CD14-positive monocyte (primary cell): Measurements from ENCODE around the gene PWWP2B. TPM values are rescaled to one million over a fixed set of nuclear protein-coding genes. Genes with fewer than 3 reads are reported as not detected.

Experiments used
- DNase-seq, 3 donors: peaks; one replicate each; pipeline ENCODE4 v3.0.0-alpha.2; 2011 to 2022
- H2AFZ ChIP-seq: 2 replicates; pipeline ENCODE4 v1.6.0; 2012; ENCODE audit warnings: mild to moderate bottlenecking, low read depth, low read length, inconsistent platforms; ENCODE audit not compliant: insufficient read depth, poor library complexity, severe bottlenecking
- H3K27ac ChIP-seq, 2 donors: 1 replicate in 1 of 2; 2 replicates in 1 of 2; pipeline ENCODE4 v1.5.1; 2012 to 2013; ENCODE audit warnings: low read length in 2 of 2, control low read depth in 1 of 2, inconsistent platforms in 1 of 2, low read depth in 1 of 2, mild to moderate bottlenecking in 1 of 2
- H3K27me3 ChIP-seq, 2 donors: one replicate each; pipeline versions ENCODE4 v1.6.0 to v1.6.1; 2011 to 2013; ENCODE audit warnings: low read length in 2 of 2; ENCODE audit not compliant: control insufficient read depth in 2 of 2, insufficient read depth in 2 of 2
- H3K36me3 ChIP-seq, 2 donors: replicated peaks in 1 of 2; 1 replicate in 1 of 2; 2 replicates in 1 of 2; pipeline versions ENCODE4 v1.5.1 to v1.6.1; 2012 to 2013; ENCODE audit warnings: low read length in 2 of 2, control low read depth in 1 of 2, inconsistent platforms in 1 of 2, mild to moderate bottlenecking in 1 of 2; ENCODE audit not compliant: insufficient read depth in 2 of 2, control insufficient read depth in 1 of 2
- H3K4me1 ChIP-seq, 2 donors: 1 replicate in 1 of 2; 2 replicates in 1 of 2; pipeline versions ENCODE4 v1.5.1 to v1.6.1; 2012 to 2013; ENCODE audit warnings: low read length in 2 of 2, control low read depth in 1 of 2, inconsistent platforms in 1 of 2, mild to moderate bottlenecking in 1 of 2, moderate library complexity in 1 of 2; ENCODE audit not compliant: insufficient read depth in 2 of 2, control insufficient read depth in 1 of 2
- H3K4me2 ChIP-seq: replicated peaks from 2 replicates; pipeline ENCODE3; 2012; ENCODE audit warnings: low read length, moderate library complexity, mild to moderate bottlenecking; ENCODE audit not compliant: poor library complexity, severe bottlenecking; ENCODE audit errors: extremely low read depth
- H3K4me3 ChIP-seq, 3 experiments: fragments of 200-600 bp in 1 of 3; sonication (generic) in 1 of 3; replicated peaks in 1 of 3; 1 replicate in 2 of 3; 2 replicates in 1 of 3; pipeline ENCODE4 v1.5.1; 2011 to 2013; ENCODE audit warnings: low read length in 3 of 3, mild to moderate bottlenecking in 3 of 3, control low read depth in 2 of 3, low read depth in 2 of 3, inconsistent platforms in 1 of 3, moderate library complexity in 1 of 3
- H3K79me2 ChIP-seq: 2 replicates; pipeline ENCODE4 v1.6.0; 2012; ENCODE audit warnings: mild to moderate bottlenecking, control low read depth, inconsistent platforms, low read length, moderate library complexity; ENCODE audit not compliant: insufficient read depth
- H3K9ac ChIP-seq: 2 replicates; pipeline ENCODE4 v1.6.0; 2017; ENCODE audit warnings: low read length, mild to moderate bottlenecking; ENCODE audit not compliant: insufficient read depth, poor library complexity, severe bottlenecking
- H3K9me3 ChIP-seq, 2 donors: replicated peaks in 1 of 2; 1 replicate in 1 of 2; 2 replicates in 1 of 2; pipeline versions ENCODE4 v1.5.1 to v1.6.1; 2012 to 2013; ENCODE audit warnings: low read length in 2 of 2, control low read depth in 1 of 2; ENCODE audit not compliant: control insufficient read depth in 1 of 2, insufficient read depth in 1 of 2
- H4K20me1 ChIP-seq: 2 replicates; pipeline ENCODE4 v1.6.0; 2012; ENCODE audit warnings: mild to moderate bottlenecking, low read length, control low read depth, moderate library complexity; ENCODE audit not compliant: insufficient read depth
- H3K27ac Mint-ChIP-seq, 7 donors: one replicate each; pipeline ENCODE4 v1.8.0; 2020; ENCODE audit warnings: mild to moderate bottlenecking in 7 of 7, mixed read lengths in 7 of 7, moderate library complexity in 6 of 7, inconsistent platforms in 2 of 7
- H3K27me3 Mint-ChIP-seq, 3 donors: one replicate each; pipeline ENCODE4 v1.8.0; 2021 to 2022; ENCODE audit warnings: low read depth in 3 of 3, mild to moderate bottlenecking in 3 of 3, mixed read lengths in 3 of 3, moderate library complexity in 3 of 3, inconsistent platforms in 1 of 3
- H3K36me3 Mint-ChIP-seq, 2 donors: one replicate each; pipeline ENCODE4 v1.8.0; 2020; ENCODE audit warnings: mixed read lengths in 2 of 2, inconsistent platforms in 1 of 2, mild to moderate bottlenecking in 1 of 2
- H3K4me1 Mint-ChIP-seq: one replicate; pipeline ENCODE4 v1.8.0; 2020; ENCODE audit warnings: mild to moderate bottlenecking, mixed read lengths
- H3K4me3 Mint-ChIP-seq, 2 donors: one replicate each; pipeline ENCODE4 v1.8.0; 2020; ENCODE audit warnings: mild to moderate bottlenecking in 2 of 2, mixed read lengths in 2 of 2, moderate library complexity in 1 of 2
- H3K9me3 Mint-ChIP-seq, 7 donors: one replicate each; pipeline ENCODE4 v1.8.0; 2020 to 2022; ENCODE audit warnings: mixed read lengths in 7 of 7, mild to moderate bottlenecking in 6 of 7, moderate library complexity in 6 of 7, inconsistent platforms in 2 of 7
- CTCF ChIP-seq: fragments of 200-600 bp; IDR thresholded peaks from one replicate; pipeline ENCODE4 v1.8.0; 2022; ENCODE audit warnings: antibody characterized with exemption, mild to moderate bottlenecking
- WGBS: methylation state at CpG from one replicate; pipeline ENCODE4 v1.1.5; 2013; ENCODE audit warnings: missing lambda C conversion rate; ENCODE audit not compliant: insufficient coverage; 5-methylcytosine and 5-hydroxymethylcytosine counted together
- intact Hi-C, 2 donors: fragments of 100-400 bp; cut with micrococcal nuclease; formaldehyde crosslinking; loops; one replicate each; pipeline versions ENCODE4 v1.15.0 to v1.15.1; 2023
- polyA plus RNA-seq, 3 donors: library from polyadenylated mRNA; depleted of rRNA in 1 of 3; unstranded in 2 of 3; stranded (reverse) in 1 of 3; fragments of 300-500 nt in 2 of 3; fragments of >200 nt in 1 of 3; fragmentation: Illumina TruSeq in 2 of 3; gene quantifications; 1 replicate in 2 of 3; 2 replicates in 1 of 3; pipeline ENCODE4 v1.2.3, GENCODE V29; 2012 to 2021

Gene PWWP2B
- polyA plus RNA-seq, 3 donors, result 2.4 to 6.9 (median 2.7) TPM

- 0% methylated on average over 5 of the region's 7 CpGs for WGBS
- Histone ChIP-seq H3K36me3 (no peaks in the 10 kb centered on the region), H3K27ac (peak overlapping the region; percentile 49 to 87), H2AFZ (peak overlapping the region; percentile 21), H3K9ac (no peak overlapping the region), H3K79me2 (no peaks in the 10 kb centered on the region), H3K4me1 (peaks cover 64 to 69% of the 10 kb centered on the region in 2 donors), H4K20me1 (no peaks in the 10 kb centered on the region), H3K27me3 (no peaks in the 10 kb centered on the region), H3K9me3 (no peaks in the 10 kb centered on the region), H3K4me2 (peak overlapping the region; percentile 42), H3K4me3 (peak overlapping the region in 1 of 3 experiments; percentile 8)
- TF ChIP-seq CTCF, result no peak
- intact Hi-C loops, result loop anchor here (5.0 kb wide), 2 partner anchors 33 to 48 kb away; partner anchors contain the start of gene PWWP2B (in 1 of the 2)
- Mint-ChIP-seq H3K27me3 (peaks cover 0 to 2% (median 0%) of the 10 kb centered on the region in 3 donors), H3K36me3 (no peaks in the 10 kb centered on the region), H3K4me1 (peaks cover 50% of the 10 kb centered on the region), H3K27ac (peak overlapping the region in 5 of 7 donors; percentile 46 to 87 (median 75)), H3K4me3 (peak overlapping the region in 1 of 2 donors; percentile 51), H3K9me3 (no peaks in the 10 kb centered on the region)
- no peak for DNase-seq
These were observed 47.9 kb downstream of the PWWP2B start for GRCh38 chr10:132444877-132445351.

- H3K9me3 ChIP-seq, result no peaks in the 10 kb centered on the region
- no peaks in the 10 kb centered on the region for H3K27me3 ChIP-seq
- no peaks in the 10 kb centered on the region for H4K20me1 ChIP-seq
- WGBS, result 58% methylated on average over 16 of the region's 22 CpGs
- peak overlapping the region; percentile 71 to 88 (median 77) for H3K27ac Mint-ChIP-seq
- H3K4me1 ChIP-seq, result peaks cover 68 to 72% of the 10 kb centered on the region in 2 donors
- no peak overlapping the region for H3K9ac ChIP-seq
- intact Hi-C loops, result loop anchor here (2.0 to 5.0 kb wide), 3 partner anchors 25 to 48 kb away; partner anchors contain the start of gene PWWP2B (in 1 of the 2)
- H3K4me3 Mint-ChIP-seq, result peak overlapping the region; percentile 10 to 51
- H3K4me2 ChIP-seq, result no peak overlapping the region
- no peaks in the 10 kb centered on the region for H3K36me3 Mint-ChIP-seq
- peak overlapping the region; percentile 79 to 87 for H3K27ac ChIP-seq
- TF ChIP-seq CTCF, result no peak
- DNase-seq, result peak in 1 of 3 donors; percentile 43
- H3K79me2 ChIP-seq, result no peaks in the 10 kb centered on the region
- peaks cover 0 to 2% (median 0%) of the 10 kb centered on the region in 3 donors for H3K27me3 Mint-ChIP-seq
- H3K4me1 Mint-ChIP-seq, result peaks cover 53% of the 10 kb centered on the region
- H2AFZ ChIP-seq, result peak overlapping the region; percentile 21
- no peaks in the 10 kb centered on the region for H3K9me3 Mint-ChIP-seq
- no peak overlapping the region for H3K4me3 ChIP-seq
- no peaks in the 10 kb centered on the region for H3K36me3 ChIP-seq
These were observed 48.7 kb downstream of the PWWP2B start for GRCh38 chr10:132445516-132446194.
